ENCODE measurements around the gene STAB1. TPM values are rescaled to one million over a fixed set of nuclear protein-coding genes. Genes with fewer than 3 reads are reported as not detected.

The STAB1 gene
- total and polyA plus RNA-seq, 3 experiments from 2014 or later: 0.05 to 9.7 (median 7.6) TPM

GRCh38 chr3:52479037-52479876 is 15.9 kb upstream of the STAB1 start:
- Mint-ChIP-seq H3K4me3 (no peak overlapping the region), H3K4me1 (no peaks in the 10 kb centered on the region), H3K27me3 (no peaks in the 10 kb centered on the region), H3K9me3 (no peaks in the 10 kb centered on the region), H3K27ac (peak overlapping the region in 2 of 8 donors; percentile 33 to 68), H3K36me3 (peaks cover 0 to 95% (median 12%) of the 10 kb centered on the region in 3 donors)
- POLR2A ChIA-PET: interaction anchor here (0.7 kb wide), 1 partner anchor 226 kb away, joined by 3 read pairs; no protein-coding TSS in a partner anchor
- Histone ChIP-seq H3K4me1 (ENCODE audit: insufficient read depth, low read length) (no peaks in the 10 kb centered on the region), H3K4me3 (ENCODE audit: low read length) (no peak overlapping the region), H3K27me3 (ENCODE audit: insufficient read depth, low read length, poor library complexity, severe bottlenecking) (no peaks in the 10 kb centered on the region), H3K36me3 (ENCODE audit: insufficient read depth, low read length) (peaks cover 51% of the 10 kb centered on the region), H3K9me3 (ENCODE audit: low read length) (no peaks in the 10 kb centered on the region), H3K27ac (ENCODE audit: low read depth, low read length) (no peak overlapping the region)
- no peak for DNase-seq
- CTCF ChIA-PET: no interaction called here

GRCh38 chr3:52479877-52480575 is 15.1 kb upstream of the STAB1 start:
- no peak overlapping the region for H3K4me3 Mint-ChIP-seq
- POLR2A ChIA-PET: no interaction called here
- no peaks in the 10 kb centered on the region for H3K27me3 Mint-ChIP-seq
- Histone ChIP-seq H3K27ac (ENCODE audit: low read depth, low read length) (no peak overlapping the region), H3K4me1 (ENCODE audit: insufficient read depth, low read length) (no peaks in the 10 kb centered on the region), H3K4me3 (ENCODE audit: low read length) (no peak overlapping the region), H3K36me3 (ENCODE audit: insufficient read depth, low read length) (peaks cover 47% of the 10 kb centered on the region), H3K9me3 (ENCODE audit: low read length) (no peaks in the 10 kb centered on the region), H3K27me3 (ENCODE audit: insufficient read depth, low read length, poor library complexity, severe bottlenecking) (no peaks in the 10 kb centered on the region)
- CTCF ChIA-PET: no interaction called here
- H3K36me3 Mint-ChIP-seq: peaks cover 0 to 94% (median 12%) of the 10 kb centered on the region in 3 donors
- DNase-seq: no peak
- no peaks in the 10 kb centered on the region for H3K4me1 Mint-ChIP-seq
- no peaks in the 10 kb centered on the region for H3K9me3 Mint-ChIP-seq
- peak overlapping the region in 2 of 8 donors; percentile 40 to 68 for H3K27ac Mint-ChIP-seq

- Histone ChIP-seq H3K27ac (ENCODE audit: low read depth, low read length) (no peak overlapping the region), H3K9me3 (ENCODE audit: low read length) (no peaks in the 10 kb centered on the region), H3K27me3 (ENCODE audit: insufficient read depth, low read length, poor library complexity, severe bottlenecking) (no peaks in the 10 kb centered on the region), H3K4me1 (ENCODE audit: insufficient read depth, low read length) (no peaks in the 10 kb centered on the region), H3K36me3 (ENCODE audit: insufficient read depth, low read length) (peaks cover 40% of the 10 kb centered on the region), H3K4me3 (ENCODE audit: low read length) (no peak overlapping the region)
- Mint-ChIP-seq H3K4me1 (no peaks in the 10 kb centered on the region), H3K27me3 (no peaks in the 10 kb centered on the region), H3K9me3 (no peaks in the 10 kb centered on the region), H3K36me3 (peaks cover 0 to 94% (median 12%) of the 10 kb centered on the region in 3 donors), H3K4me3 (no peak overlapping the region), H3K27ac (peak overlapping the region in 3 of 8 donors; percentile 17 to 84 (median 17))
- no peak for DNase-seq
- CTCF ChIA-PET: no interaction called here
- POLR2A ChIA-PET: no interaction called here
Measured at GRCh38 chr3:52480768-52481715, 14.1 kb upstream of the STAB1 start.

GRCh38 chr3:52481819-52482521 is 13.2 kb upstream of the STAB1 start:
- Histone ChIP-seq H3K4me3 (ENCODE audit: low read length) (no peak overlapping the region), H3K4me1 (ENCODE audit: insufficient read depth, low read length) (no peaks in the 10 kb centered on the region), H3K27me3 (ENCODE audit: insufficient read depth, low read length, poor library complexity, severe bottlenecking) (no peaks in the 10 kb centered on the region), H3K9me3 (ENCODE audit: low read length) (no peaks in the 10 kb centered on the region), H3K27ac (ENCODE audit: low read depth, low read length) (no peak overlapping the region), H3K36me3 (ENCODE audit: insufficient read depth, low read length) (peaks cover 35% of the 10 kb centered on the region)
- peaks cover 0 to 94% (median 12%) of the 10 kb centered on the region in 3 donors for H3K36me3 Mint-ChIP-seq
- POLR2A ChIA-PET: no interaction called here
- peak overlapping the region in 2 of 8 donors; percentile 87 for H3K27ac Mint-ChIP-seq
- H3K4me3 Mint-ChIP-seq: no peak overlapping the region
- H3K4me1 Mint-ChIP-seq: no peaks in the 10 kb centered on the region
- CTCF ChIA-PET: interaction anchor here (1.0 kb wide), 1 partner anchor 51 kb away, joined by 3 read pairs; no protein-coding TSS in a partner anchor
- DNase-seq: peak in 1 of 5 donors; percentile 7
- H3K9me3 Mint-ChIP-seq: no peaks in the 10 kb centered on the region
- H3K27me3 Mint-ChIP-seq: no peaks in the 10 kb centered on the region

GRCh38 chr3:52483081-52483480 is 12.1 kb upstream of the STAB1 start:
- Histone ChIP-seq H3K9me3 (ENCODE audit: low read length) (no peaks in the 10 kb centered on the region), H3K4me1 (ENCODE audit: insufficient read depth, low read length) (no peaks in the 10 kb centered on the region), H3K27me3 (ENCODE audit: insufficient read depth, low read length, poor library complexity, severe bottlenecking) (no peaks in the 10 kb centered on the region), H3K4me3 (ENCODE audit: low read length) (no peak overlapping the region), H3K36me3 (ENCODE audit: insufficient read depth, low read length) (peaks cover 24% of the 10 kb centered on the region), H3K27ac (ENCODE audit: low read depth, low read length) (no peak overlapping the region)
- Mint-ChIP-seq H3K27ac (peak overlapping the region in 2 of 8 donors; percentile 26 to 89), H3K9me3 (no peaks in the 10 kb centered on the region), H3K36me3 (peaks cover 0 to 92% (median 10%) of the 10 kb centered on the region in 3 donors), H3K27me3 (no peaks in the 10 kb centered on the region), H3K4me1 (no peaks in the 10 kb centered on the region), H3K4me3 (peak overlapping the region in 1 of 7 donors; percentile 27)
- ChIA-PET POLR2A (interaction anchor here (0.6 kb wide), 1 partner anchor 14 kb away, joined by 6 read pairs; no protein-coding TSS in a partner anchor), CTCF (interaction anchor here (1.0 kb wide), 1 partner anchor 52 kb away, joined by 3 read pairs; no protein-coding TSS in a partner anchor)
- no peak for DNase-seq

GRCh38 chr3:52483577-52484381 is 11.4 kb upstream of the STAB1 start:
- Histone ChIP-seq H3K27me3 (ENCODE audit: insufficient read depth, low read length, poor library complexity, severe bottlenecking) (no peaks in the 10 kb centered on the region), H3K9me3 (ENCODE audit: low read length) (no peaks in the 10 kb centered on the region), H3K27ac (ENCODE audit: low read depth, low read length) (no peak overlapping the region), H3K4me1 (ENCODE audit: insufficient read depth, low read length) (no peaks in the 10 kb centered on the region), H3K4me3 (ENCODE audit: low read length) (no peak overlapping the region), H3K36me3 (ENCODE audit: insufficient read depth, low read length) (peaks cover 17% of the 10 kb centered on the region)
- peak overlapping the region in 2 of 8 donors; percentile 14 to 26 for H3K27ac Mint-ChIP-seq
- no peaks in the 10 kb centered on the region for H3K9me3 Mint-ChIP-seq
- no peak for DNase-seq
- ChIA-PET CTCF (no interaction called here), POLR2A (no interaction called here)
- peaks cover 0 to 91% (median 8%) of the 10 kb centered on the region in 3 donors for H3K36me3 Mint-ChIP-seq
- no peaks in the 10 kb centered on the region for H3K27me3 Mint-ChIP-seq
- no peak overlapping the region for H3K4me3 Mint-ChIP-seq
- H3K4me1 Mint-ChIP-seq: no peaks in the 10 kb centered on the region
